AG09319 (cell line): Measurements from ENCODE around the gene PNRC1.

ENCODE experiments used
- DNase-seq: peaks from one replicate; pipeline ENCODE4 v3.0.0-alpha.2; 2010; ENCODE audit warnings: low read depth; ENCODE audit errors: extremely low read depth
- TF ChIP-seq, protein P1 (sequence below): IDR thresholded peaks from 2 replicates; pipeline ENCODE4 v1.5.1; 2011; ENCODE audit warnings: low read depth, mild to moderate bottlenecking, inconsistent platforms, low read length, moderate library complexity

Gene PNRC1

DNA sequence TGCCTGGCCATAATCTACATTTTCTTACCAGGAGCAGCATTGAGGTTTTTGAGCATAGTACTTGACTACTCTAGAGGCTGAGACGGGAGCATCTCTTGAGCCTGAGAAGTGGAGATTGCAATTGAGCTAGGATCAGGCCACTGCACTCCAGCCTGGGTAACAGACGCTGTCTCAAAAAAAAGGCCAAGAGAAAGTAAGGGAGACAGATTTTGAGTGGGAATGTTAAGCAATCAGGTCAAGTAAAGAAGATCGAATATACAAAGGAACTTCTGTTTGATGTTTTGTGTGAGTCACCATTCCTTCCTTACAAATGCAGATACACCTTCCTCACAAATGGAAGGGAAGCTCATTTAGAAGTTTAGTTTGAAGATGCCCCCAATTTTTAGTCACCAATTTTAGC, 4.4 kb downstream of the PNRC1 start:
- DNase-seq: no peak
- TF ChIP-seq, protein P1, sequence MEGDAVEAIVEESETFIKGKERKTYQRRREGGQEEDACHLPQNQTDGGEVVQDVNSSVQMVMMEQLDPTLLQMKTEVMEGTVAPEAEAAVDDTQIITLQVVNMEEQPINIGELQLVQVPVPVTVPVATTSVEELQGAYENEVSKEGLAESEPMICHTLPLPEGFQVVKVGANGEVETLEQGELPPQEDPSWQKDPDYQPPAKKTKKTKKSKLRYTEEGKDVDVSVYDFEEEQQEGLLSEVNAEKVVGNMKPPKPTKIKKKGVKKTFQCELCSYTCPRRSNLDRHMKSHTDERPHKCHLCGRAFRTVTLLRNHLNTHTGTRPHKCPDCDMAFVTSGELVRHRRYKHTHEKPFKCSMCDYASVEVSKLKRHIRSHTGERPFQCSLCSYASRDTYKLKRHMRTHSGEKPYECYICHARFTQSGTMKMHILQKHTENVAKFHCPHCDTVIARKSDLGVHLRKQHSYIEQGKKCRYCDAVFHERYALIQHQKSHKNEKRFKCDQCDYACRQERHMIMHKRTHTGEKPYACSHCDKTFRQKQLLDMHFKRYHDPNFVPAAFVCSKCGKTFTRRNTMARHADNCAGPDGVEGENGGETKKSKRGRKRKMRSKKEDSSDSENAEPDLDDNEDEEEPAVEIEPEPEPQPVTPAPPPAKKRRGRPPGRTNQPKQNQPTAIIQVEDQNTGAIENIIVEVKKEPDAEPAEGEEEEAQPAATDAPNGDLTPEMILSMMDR: no peak

DNA sequence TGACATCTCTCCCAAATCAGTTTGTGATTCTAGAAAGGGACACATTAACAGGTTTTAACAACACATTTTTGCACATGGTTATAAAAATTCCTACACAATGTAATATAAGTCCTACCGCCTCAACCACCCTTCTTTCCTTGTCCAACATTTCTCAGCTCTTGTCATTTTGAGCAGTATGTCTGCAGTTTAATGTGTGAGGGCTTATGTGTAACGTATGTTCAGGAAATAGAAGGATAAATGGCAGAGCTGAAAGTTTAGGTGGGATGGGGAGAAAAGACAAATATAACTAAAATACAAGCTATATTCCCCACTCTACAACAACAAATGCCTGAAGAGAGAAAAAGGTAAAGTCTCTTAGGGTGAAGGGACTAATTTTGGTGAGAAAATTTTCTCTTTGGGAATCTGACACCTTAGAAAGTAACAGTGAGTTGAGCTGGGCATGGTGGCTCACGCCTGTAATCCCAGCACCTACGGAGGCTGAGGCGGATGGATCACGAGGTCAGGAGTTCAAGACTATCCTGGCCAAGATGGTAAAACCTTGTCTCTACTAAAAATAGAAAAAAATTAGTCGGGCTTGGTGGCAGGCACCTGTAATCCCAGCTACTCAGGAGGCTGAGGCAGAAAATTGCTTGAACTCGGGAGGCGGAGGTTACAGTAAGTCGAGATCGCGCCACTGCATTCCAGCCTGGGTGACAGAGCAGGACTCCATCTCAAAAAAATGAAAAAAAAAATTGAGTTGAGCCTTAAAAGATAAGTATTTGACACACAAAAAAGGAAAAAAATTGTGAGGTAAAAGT, 5.1 kb downstream of the PNRC1 start:
- TF ChIP-seq, protein P1: no peak
- no peak for DNase-seq

DNA sequence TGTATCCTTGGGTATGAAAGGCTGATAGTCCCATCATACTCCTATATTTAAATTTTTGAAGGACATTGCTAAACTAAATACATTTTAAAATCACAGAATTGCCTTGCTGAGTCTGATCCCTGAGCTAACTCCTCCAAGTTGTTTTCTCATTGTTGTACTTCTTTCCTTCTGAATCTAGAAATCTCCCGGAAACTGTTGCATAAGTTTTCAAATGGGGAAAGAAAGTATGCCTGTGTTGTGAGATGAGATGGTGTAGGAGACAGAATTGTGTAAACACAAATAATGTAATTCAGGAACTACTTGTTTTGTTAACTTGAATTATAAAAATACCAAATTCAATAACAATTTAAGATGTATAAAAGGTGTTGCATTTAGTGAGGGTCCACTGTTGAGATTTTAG, 7.3 kb downstream of the PNRC1 start:
- TF ChIP-seq, protein P1: no peak
- DNase-seq: no peak

DNA sequence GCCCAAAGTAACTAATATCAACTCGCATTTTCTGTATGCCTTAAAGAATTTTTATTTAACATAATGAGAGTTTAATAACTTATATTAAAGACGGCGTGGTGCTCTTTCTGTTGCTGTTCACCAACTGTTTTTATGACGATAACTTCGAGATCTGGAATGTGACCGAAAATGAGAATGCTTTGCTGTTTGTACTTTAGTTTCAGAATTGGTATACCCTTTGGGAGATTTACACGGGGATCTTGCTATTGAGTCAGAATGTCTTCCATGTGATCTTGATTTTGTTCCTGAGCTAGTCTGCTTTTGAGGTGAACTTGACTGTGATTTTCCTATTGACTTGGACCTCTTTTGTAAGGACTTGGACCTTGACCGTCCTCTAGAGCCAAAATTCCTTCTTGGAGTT, 17.9 kb downstream of the PNRC1 start:
- no peak for DNase-seq
- TF ChIP-seq, protein P1: no peak

DNA sequence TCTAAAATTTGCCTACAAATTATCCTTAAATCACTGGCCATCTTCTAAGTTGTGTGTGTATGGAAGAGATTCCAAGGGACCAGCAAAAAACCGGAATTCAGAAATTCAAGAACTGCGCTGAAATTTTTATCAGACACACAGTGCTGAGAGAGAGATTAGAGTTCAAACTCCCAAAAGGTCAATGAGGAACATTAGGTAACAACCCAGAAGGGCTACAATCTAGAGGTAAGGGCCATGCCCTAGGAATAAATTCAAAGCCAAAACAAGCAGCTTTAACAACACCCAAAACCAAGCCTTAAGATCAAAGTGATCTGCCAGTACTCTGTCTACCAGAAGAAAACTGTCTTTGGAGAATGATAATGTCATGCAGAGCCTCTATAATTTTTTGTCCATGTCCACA, 19.6 kb downstream of the PNRC1 start:
- DNase-seq: no peak
- TF ChIP-seq, protein P1: no peak

DNA sequence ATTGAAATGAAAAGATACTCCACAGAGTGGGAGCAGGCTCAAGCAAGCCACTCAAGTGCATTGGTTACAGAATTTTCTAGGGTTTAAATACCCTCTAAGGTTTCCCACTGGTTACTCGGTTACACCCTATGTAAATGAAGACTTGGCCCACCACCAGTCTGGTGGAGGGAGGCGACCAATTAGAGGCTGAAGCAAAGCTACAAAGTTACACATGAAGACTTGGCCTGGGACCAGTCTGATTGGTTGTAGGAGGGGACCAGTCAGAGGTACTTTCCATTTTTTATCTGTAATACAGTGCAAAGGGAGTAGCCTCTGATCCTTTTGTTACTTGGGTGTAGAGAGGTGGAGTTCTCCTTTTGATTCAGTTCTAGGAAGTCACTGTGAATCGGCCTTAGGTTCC, 29.7 kb downstream of the PNRC1 start:
- TF ChIP-seq, protein P1: no peak
- no peak for DNase-seq

DNA sequence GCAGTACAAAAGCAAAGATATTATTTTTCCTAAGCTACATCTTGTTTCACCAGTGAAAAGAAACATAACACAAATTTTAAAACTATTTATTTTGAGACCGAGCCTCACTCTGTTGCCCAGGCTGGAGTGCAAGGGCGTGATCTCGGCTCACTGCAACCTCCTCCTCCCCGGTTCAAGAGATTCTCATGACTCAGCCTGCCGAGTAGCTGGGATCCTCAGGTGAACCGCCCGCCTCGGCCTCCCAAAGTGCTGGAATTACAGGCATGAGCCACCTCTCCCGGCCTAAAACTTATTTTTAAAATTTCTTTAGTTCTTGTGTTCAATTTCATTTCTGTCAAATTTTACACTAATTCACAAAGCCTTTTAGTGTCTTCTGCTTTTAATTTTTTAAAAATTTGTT, 31.4 kb downstream of the PNRC1 start:
- TF ChIP-seq, protein P1: no peak
- no peak for DNase-seq
